ENCODE results near the gene LYPD6B.

GRCh38 chr2:149167941-149168340 is 129.4 kb downstream of the LYPD6B start:
- TF ChIP-seq CTCF (IDR thresholded peaks at IDR 0.05; ENCODE audit: low read length) (no peak), EZH2 (IDR thresholded peaks at IDR 0.05; ENCODE audit: borderline replicate concordance, low read length) (no peak)

Measured in OCI-LY1 (cell line).